ENCODE measurements around the gene PPP1R16B.
"Not testable (repeated sequence)": the region's sequence is repeated elsewhere in the genome, so short reads cannot be mapped to it uniquely, and the experiment has no call there.

DNA sequence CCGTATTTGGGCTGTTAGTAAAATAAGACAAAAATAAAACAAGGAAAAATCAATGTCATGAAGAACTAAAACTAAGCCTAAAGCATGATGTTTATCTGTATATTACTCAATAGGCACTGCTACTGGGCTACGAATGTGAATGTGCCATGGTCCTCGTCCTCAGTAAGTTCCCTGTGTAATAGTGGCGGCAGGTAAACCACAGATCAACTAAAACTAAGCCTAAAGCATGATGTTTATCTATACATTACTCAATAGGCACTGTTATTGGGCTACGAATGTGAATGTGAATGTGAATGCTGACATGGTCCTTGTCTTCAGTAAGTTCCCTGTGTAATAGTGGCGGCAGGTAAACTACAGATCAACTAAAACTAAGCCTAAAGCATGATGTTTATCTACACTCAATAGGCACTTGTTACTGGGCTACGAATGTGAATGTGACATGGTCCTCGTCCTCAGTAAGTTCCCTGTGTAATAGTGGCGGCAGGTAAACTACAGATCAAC is 154.7 kb downstream of the PPP1R16B start:
- TF ChIP-seq, protein P1, sequence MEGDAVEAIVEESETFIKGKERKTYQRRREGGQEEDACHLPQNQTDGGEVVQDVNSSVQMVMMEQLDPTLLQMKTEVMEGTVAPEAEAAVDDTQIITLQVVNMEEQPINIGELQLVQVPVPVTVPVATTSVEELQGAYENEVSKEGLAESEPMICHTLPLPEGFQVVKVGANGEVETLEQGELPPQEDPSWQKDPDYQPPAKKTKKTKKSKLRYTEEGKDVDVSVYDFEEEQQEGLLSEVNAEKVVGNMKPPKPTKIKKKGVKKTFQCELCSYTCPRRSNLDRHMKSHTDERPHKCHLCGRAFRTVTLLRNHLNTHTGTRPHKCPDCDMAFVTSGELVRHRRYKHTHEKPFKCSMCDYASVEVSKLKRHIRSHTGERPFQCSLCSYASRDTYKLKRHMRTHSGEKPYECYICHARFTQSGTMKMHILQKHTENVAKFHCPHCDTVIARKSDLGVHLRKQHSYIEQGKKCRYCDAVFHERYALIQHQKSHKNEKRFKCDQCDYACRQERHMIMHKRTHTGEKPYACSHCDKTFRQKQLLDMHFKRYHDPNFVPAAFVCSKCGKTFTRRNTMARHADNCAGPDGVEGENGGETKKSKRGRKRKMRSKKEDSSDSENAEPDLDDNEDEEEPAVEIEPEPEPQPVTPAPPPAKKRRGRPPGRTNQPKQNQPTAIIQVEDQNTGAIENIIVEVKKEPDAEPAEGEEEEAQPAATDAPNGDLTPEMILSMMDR (IDR thresholded peaks at IDR 0.05) = not testable (repeated sequence)
- not testable (repeated sequence) for TF ChIP-seq POLR2AphosphoS5 (IDR thresholded peaks at IDR 0.05)

All from upper lobe of left lung (tissue), 4 donors.